HepG2 (cell line): Measurements from ENCODE around the gene CHAF1A. TPM values are rescaled to one million over a fixed set of nuclear protein-coding genes. Genes with fewer than 3 reads are reported as not detected.
A peak's percentile ranks its signal among the peaks of the same experiment; 100 is the strongest.

ENCODE experiments used
- ARNTL ChIP-seq: sonication (generic); formaldehyde crosslinking; IDR thresholded peaks from 2 replicates; pipeline ENCODE4 v1.4.0; 2020; ENCODE audit warnings: mild to moderate bottlenecking, missing genetic modification reagents
- E2F5 ChIP-seq: sonication (generic); formaldehyde crosslinking; conservative IDR thresholded peaks from 2 replicates; pipeline ENCODE4 v1.4.0; 2020; ENCODE audit warnings: missing genetic modification reagents
- ELF1 ChIP-seq: sonication (generic); formaldehyde crosslinking; IDR thresholded peaks from 2 replicates; pipeline ENCODE4 v1.4.0; 2020; ENCODE audit warnings: missing genetic modification reagents
- MLLT10 ChIP-seq: sonication (generic); formaldehyde crosslinking; IDR thresholded peaks from 2 replicates; pipeline ENCODE4 v1.4.0; 2020; ENCODE audit warnings: missing genetic modification reagents
- MTERF4 ChIP-seq: sonication (generic); formaldehyde crosslinking; IDR thresholded peaks from 2 replicates; pipeline ENCODE4 v1.8.0; 2023; ENCODE audit warnings: mild to moderate bottlenecking, missing genetic modification reagents
- PRDM10 ChIP-seq: sonication (generic); formaldehyde crosslinking; IDR thresholded peaks from 2 replicates; pipeline ENCODE4 v1.4.0; 2020; ENCODE audit warnings: low read depth, missing genetic modification reagents
- PREB ChIP-seq: sonication (generic); formaldehyde crosslinking; IDR thresholded peaks from 2 replicates; pipeline ENCODE4 v1.4.0; 2020; ENCODE audit warnings: missing genetic modification reagents
- SOX5 ChIP-seq: IDR thresholded peaks from 2 replicates; pipeline ENCODE4 v1.6.1; 2016; ENCODE audit warnings: borderline replicate concordance
- TSC22D2 ChIP-seq: sonication (generic); formaldehyde crosslinking; IDR thresholded peaks from 2 replicates; pipeline ENCODE4 v1.5.1; 2020; ENCODE audit warnings: missing genetic modification reagents, mild to moderate bottlenecking, borderline replicate concordance
- ZBTB10 ChIP-seq: sonication (generic); formaldehyde crosslinking; IDR thresholded peaks from 2 replicates; pipeline ENCODE4 v1.4.0; 2020; ENCODE audit warnings: missing genetic modification reagents, borderline replicate concordance
- ZBTB14 ChIP-seq: sonication (generic); formaldehyde crosslinking; IDR thresholded peaks from 2 replicates; pipeline ENCODE4 v1.4.0; 2020; ENCODE audit warnings: missing genetic modification reagents
- ZBTB37 ChIP-seq: sonication (generic); formaldehyde crosslinking; IDR thresholded peaks from 2 replicates; pipeline ENCODE4 v1.4.0; 2020; ENCODE audit warnings: mild to moderate bottlenecking, missing genetic modification reagents
- ZFY ChIP-seq: sonication (generic); formaldehyde crosslinking; IDR thresholded peaks from 2 replicates; pipeline ENCODE4 v1.4.0; 2020; ENCODE audit warnings: missing genetic modification reagents
- ZNF570 ChIP-seq: sonication (generic); formaldehyde crosslinking; IDR thresholded peaks from 2 replicates; pipeline ENCODE4 v1.4.0; 2020; ENCODE audit warnings: mild to moderate bottlenecking, missing genetic modification reagents, borderline replicate concordance
- polyA plus RNA-seq, 8 experiments: library from polyadenylated mRNA; depleted of rRNA in 3 of 8; stranded (reverse) in 7 of 8; unstranded in 1 of 8; fragments of >200 nt; fragmentation: Illumina TruSeq in 4 of 8; extraction: Trizol in 4 of 8; gene quantifications; 2 replicates each; pipeline versions ENCODE4 v1.2.1 to v1.2.3, GENCODE V29; 2011 to 2016; ENCODE audit warnings: low read depth in 4 of 8, missing spikeins in 1 of 8, mixed read lengths in 1 of 8; ENCODE audit not compliant: insufficient read depth in 1 of 8
- total RNA-seq, 5 experiments: library from RNA; depleted of rRNA; stranded (reverse); fragments of >200 nt; fragmentation: Illumina TruSeq; extraction: Trizol; gene quantifications; 2 replicates each; pipeline ENCODE4 v1.2.3, GENCODE V29; 2016; ENCODE audit warnings: low read depth in 1 of 5

Gene CHAF1A
- total and polyA plus RNA-seq, 2 of the 13 experiments (the other 11 are each of a cell fraction or from before 2014, with no cell fraction given): 11.0 to 34.8 TPM

GRCh38 chr19:4400135-4400936 lies 2.1 kb upstream of the CHAF1A start, which contains the start of gene SH3GL1 (continued):
- TF ChIP-seq ZFY (CRISPR knock-in tag): peak; percentile 86
- TF ChIP-seq TSC22D2 (CRISPR knock-in tag): no peak
- TF ChIP-seq ZBTB10 (CRISPR knock-in tag): no peak; the same call in 1 of the 2 replicates
- peak; percentile 74 for TF ChIP-seq ELF1
- TF ChIP-seq SOX5 (CRISPR knock-in tag): peak; percentile 56; the same call in 1 of the 2 replicates
- no peak for TF ChIP-seq ZBTB37
- TF ChIP-seq E2F5 (CRISPR knock-in tag): peak; percentile 86
- TF ChIP-seq MTERF4 (CRISPR knock-in tag): 0 out of 2 replicates have a peak, but pooled peaks have one; percentile 8
- no peak for TF ChIP-seq MLLT10 (CRISPR knock-in tag)
- peak; percentile 62; the same call in 1 of the 2 replicates for TF ChIP-seq PRDM10
- TF ChIP-seq ZNF570 (CRISPR knock-in tag): no peak
- peak; percentile 64; the same call in 1 of the 2 replicates for TF ChIP-seq ARNTL (CRISPR knock-in tag)
- peak; percentile 97 for TF ChIP-seq ZBTB14 (CRISPR knock-in tag)
- TF ChIP-seq PREB (CRISPR knock-in tag): no peak
